Adrenal gland (tissue), 12 donors: ENCODE data around the gene SFTPB. TPM values are rescaled to one million over a fixed set of nuclear protein-coding genes. Genes with fewer than 3 reads are reported as not detected.

ENCODE experiments used
- DNase-seq, 7 donors: peaks; one replicate each; pipeline ENCODE4 v3.0.0-alpha.2; 2019 to 2020
- H3K27ac ChIP-seq, 5 donors: fragments of 200-600 bp; sonication (generic) in 4 of 5; 1 replicate in 3 of 5; 2 replicates in 2 of 5; pipeline versions ENCODE4 v1.5.1 to v1.8.0; 2016 to 2020; ENCODE audit warnings: mild to moderate bottlenecking in 1 of 5
- H3K27me3 ChIP-seq: fragments of 200-600 bp; 2 replicates; pipeline ENCODE4 v1.8.0; 2021
- H3K36me3 ChIP-seq, 2 donors: fragments of 200-600 bp; replicated peaks in 1 of 2; 1 replicate in 1 of 2; 2 replicates in 1 of 2; pipeline versions ENCODE4 v1.5.1 to v1.8.0; 2018 to 2022
- H3K4me1 ChIP-seq, 2 donors: fragments of 200-600 bp; replicated peaks in 1 of 2; 1 replicate in 1 of 2; 2 replicates in 1 of 2; pipeline versions ENCODE4 v1.5.1 to v1.8.0; 2018 to 2021
- H3K4me3 ChIP-seq, 4 donors: fragments of 200-600 bp; sonication (generic) in 3 of 4; one replicate each; pipeline ENCODE4 v1.5.1; 2016 to 2018
- H3K9me3 ChIP-seq, 3 donors: fragments of 200-600 bp; sonication (generic) in 1 of 3; replicated peaks in 1 of 3; 1 replicate in 2 of 3; 2 replicates in 1 of 3; pipeline versions ENCODE4 v1.5.1 to v1.8.0; 2016 to 2021
- POLR2A ChIP-seq, 2 donors: fragments of 450-650 bp; IDR thresholded peaks; one replicate each; pipeline ENCODE4 v1.6.1; 2017; ENCODE audit warnings: antibody characterized with exemption in 2 of 2, mild to moderate bottlenecking in 2 of 2, moderate library complexity in 1 of 2
- WGBS, 4 donors: extraction: QIAGEN DNeasy Blood & Tissue Kit in 2 of 4; methylation state at CpG; one replicate each; pipeline versions ENCODE4 v1.1.5 to v1.1.7; 2013 to 2017; 5-methylcytosine and 5-hydroxymethylcytosine counted together
- intact Hi-C, 2 donors: fragments of 100-400 bp; cut with DNase I; formaldehyde crosslinking; loops; one replicate each; pipeline versions ENCODE4 v1.14.1 to v1.15.0; 2022 to 2023
- polyA plus RNA-seq, 3 donors: library from polyadenylated mRNA; stranded (reverse); fragments of 200-250 nt in 2 of 3; fragments of 350-450 nt in 1 of 3; fragmentation: Illumina TruSeq in 1 of 3; extraction: RNeasy Lipid Tissue Mini Kit (QIAGEN cat#74804) in 1 of 3; gene quantifications; one replicate each; pipeline ENCODE4 v1.2.3, GENCODE V29; 2013 to 2014
- total RNA-seq, 9 donors: library from RNA; depleted of rRNA in 4 of 9; stranded (reverse); fragments of >200 nt in 4 of 9; fragments of 120-200 nt in 1 of 9; fragmentation: NEBNext Ultra II Directional in 1 of 9; extraction: Animal tissue kit (Norgen Biotek cat#: 25700) in 1 of 9; gene quantifications; one replicate each; pipeline versions ENCODE4 v1.1.0 to v1.2.4, GENCODE V29; 2013 to 2023
- TF ChIP-seq, protein P1 (sequence below), 6 experiments: fragments of 450-650 bp in 4 of 6; fragments of 200-600 bp in 2 of 6; sonication (generic) in 1 of 6; IDR thresholded peaks; 1 replicate in 5 of 6; 2 replicates in 1 of 6; pipeline versions ENCODE4 v1.5.1 to v1.8.0; 2016 to 2021; ENCODE audit warnings: antibody characterized with exemption in 6 of 6, mild to moderate bottlenecking in 2 of 6, moderate library complexity in 1 of 6
- donor health status: healthy with polysubstance abuse.
- donor health status: Bipolar disorder and iron deficiency.
- donor health status: DM: yes; HTN: yes; CAD: no.
- donor health status: DM: no; HTN: no; CAD: no.
- donor health status: DM: no; HTN: no; CAD: no.
- donor health status: DM: yes; HTN: yes; CAD: no.

SFTPB gene
- total and polyA plus RNA-seq, 12 donors, result 0.04 to 21.3 (median 1.4) TPM; not detected in 5

DNA sequence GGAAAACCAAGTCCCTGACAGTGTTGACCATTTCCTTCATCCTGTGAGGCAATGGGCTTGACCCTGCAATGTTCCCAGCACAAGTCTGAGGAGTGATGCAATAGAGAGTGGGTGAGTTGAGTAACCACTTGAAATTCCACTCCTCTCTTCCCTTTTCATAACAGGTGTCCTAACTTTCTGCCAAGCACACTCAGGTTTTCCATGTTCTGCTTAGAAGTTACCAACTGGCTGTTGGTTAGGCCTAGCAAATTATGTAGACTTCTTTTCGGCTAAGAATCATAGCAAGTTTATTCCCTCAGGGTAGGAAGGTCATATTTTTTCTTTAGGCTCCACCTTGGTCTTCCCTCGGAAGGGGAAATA lies 37.7 kb upstream of the SFTPB start:
- Histone ChIP-seq H3K27ac (peak overlapping the region; percentile 6 to 87 (median 36)), H3K36me3 (no peaks in the 10 kb centered on the region), H3K27me3 (no peaks in the 10 kb centered on the region), H3K4me3 (no peak overlapping the region), H3K4me1 (peaks cover 5 to 63% of the 10 kb centered on the region in 2 donors), H3K9me3 (no peaks in the 10 kb centered on the region)
- TF ChIP-seq POLR2A (IDR thresholded peaks at IDR 0.05), result no peak
- TF ChIP-seq, protein P1, sequence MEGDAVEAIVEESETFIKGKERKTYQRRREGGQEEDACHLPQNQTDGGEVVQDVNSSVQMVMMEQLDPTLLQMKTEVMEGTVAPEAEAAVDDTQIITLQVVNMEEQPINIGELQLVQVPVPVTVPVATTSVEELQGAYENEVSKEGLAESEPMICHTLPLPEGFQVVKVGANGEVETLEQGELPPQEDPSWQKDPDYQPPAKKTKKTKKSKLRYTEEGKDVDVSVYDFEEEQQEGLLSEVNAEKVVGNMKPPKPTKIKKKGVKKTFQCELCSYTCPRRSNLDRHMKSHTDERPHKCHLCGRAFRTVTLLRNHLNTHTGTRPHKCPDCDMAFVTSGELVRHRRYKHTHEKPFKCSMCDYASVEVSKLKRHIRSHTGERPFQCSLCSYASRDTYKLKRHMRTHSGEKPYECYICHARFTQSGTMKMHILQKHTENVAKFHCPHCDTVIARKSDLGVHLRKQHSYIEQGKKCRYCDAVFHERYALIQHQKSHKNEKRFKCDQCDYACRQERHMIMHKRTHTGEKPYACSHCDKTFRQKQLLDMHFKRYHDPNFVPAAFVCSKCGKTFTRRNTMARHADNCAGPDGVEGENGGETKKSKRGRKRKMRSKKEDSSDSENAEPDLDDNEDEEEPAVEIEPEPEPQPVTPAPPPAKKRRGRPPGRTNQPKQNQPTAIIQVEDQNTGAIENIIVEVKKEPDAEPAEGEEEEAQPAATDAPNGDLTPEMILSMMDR (IDR thresholded peaks at IDR 0.05), result no peak
- intact Hi-C loops, result no loop called here
- 74 to 89% (median 85%) methylated on average over 2 of the region's 2 CpGs for WGBS, 4 donors
- DNase-seq, result peak; percentile 43 to 81 (median 74)

GRCh38 chr2:85704800-85705679 lies 37.0 kb upstream of the SFTPB start:
- Histone ChIP-seq H3K27me3 (no peaks in the 10 kb centered on the region), H3K27ac (peak overlapping the region; percentile 33 to 87 (median 74)), H3K4me1 (peaks cover 0 to 61% of the 10 kb centered on the region in 2 donors), H3K9me3 (no peaks in the 10 kb centered on the region), H3K36me3 (no peaks in the 10 kb centered on the region), H3K4me3 (no peak overlapping the region)
- DNase-seq, result peak in 1 of 7 donors; percentile 48
- 71 to 81% (median 76%) methylated on average over 8 of the region's 8 CpGs for WGBS, 4 donors
- intact Hi-C loops, result no loop called here
- TF ChIP-seq, protein P1 (IDR thresholded peaks at IDR 0.05), result no peak

DNA sequence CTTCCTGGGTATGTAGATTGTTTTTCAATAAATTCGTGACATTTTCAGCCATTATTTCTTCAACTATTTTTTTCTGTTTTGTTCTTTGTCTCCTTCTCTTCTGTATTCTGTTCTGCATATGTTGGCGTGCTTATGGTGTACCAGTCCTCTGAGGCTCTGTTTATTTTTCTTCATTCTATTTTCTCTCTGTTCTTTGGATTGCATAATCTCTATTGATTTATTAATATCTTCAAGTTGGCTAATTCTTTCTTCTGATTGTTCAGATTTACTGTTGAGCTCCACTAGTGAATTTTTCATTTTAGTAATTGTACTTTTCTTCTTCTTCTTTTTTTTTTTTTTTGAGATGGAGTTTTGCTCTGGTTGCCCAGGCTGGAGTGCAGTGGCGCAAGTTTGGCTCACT lies 36.0 kb upstream of the SFTPB start:
- H3K36me3 ChIP-seq, result no peaks in the 10 kb centered on the region

GRCh38 chr2:85703329-85703728 lies 35.3 kb upstream of the SFTPB start:
- peak overlapping the region in 2 of 5 donors; percentile 23 to 34 for H3K27ac ChIP-seq

More for the DNA sequence above, 36.0 kb upstream of the SFTPB start:
- H3K4me3 ChIP-seq, result no peak overlapping the region
- intact Hi-C loops, result no loop called here
- H3K4me1 ChIP-seq, result peaks cover 0 to 51% of the 10 kb centered on the region in 2 donors
- no peak overlapping the region for H3K27ac ChIP-seq
- no peaks in the 10 kb centered on the region for H3K9me3 ChIP-seq
- H3K27me3 ChIP-seq, result no peaks in the 10 kb centered on the region
- TF ChIP-seq, protein P1 (IDR thresholded peaks at IDR 0.05), result no peak
- TF ChIP-seq POLR2A (IDR thresholded peaks at IDR 0.05), result no peak
- 65 to 83% (median 75%) methylated on average over 3 of the region's 3 CpGs for WGBS, 4 donors
- DNase-seq, result no peak

More at GRCh38 chr2:85703329-85703728, 35.3 kb upstream of the SFTPB start:
- H3K9me3 ChIP-seq, result no peaks in the 10 kb centered on the region
- no peaks in the 10 kb centered on the region for H3K36me3 ChIP-seq
- no peak for DNase-seq
- intact Hi-C loops, result no loop called here
- H3K27me3 ChIP-seq, result no peaks in the 10 kb centered on the region
- peaks cover 0 to 46% of the 10 kb centered on the region in 2 donors for H3K4me1 ChIP-seq
- no peak for TF ChIP-seq POLR2A (IDR thresholded peaks at IDR 0.05)
- TF ChIP-seq, protein P1 (IDR thresholded peaks at IDR 0.05), result no peak
- no peak overlapping the region for H3K4me3 ChIP-seq
